ENCODE data around the gene AGRN.

Gene AGRN

GRCh38 chr1:1037366-1038327 lies 17.7 kb downstream of the AGRN start:
- Histone ChIP-seq H2BK5ac (ENCODE audit: low read depth, low read length, poor library complexity, severe bottlenecking) (no peak overlapping the region), H3K27ac (ENCODE audit: low read length, poor library complexity, severe bottlenecking) (no peak overlapping the region), H3K4me2 (ENCODE audit: low read length, poor library complexity, severe bottlenecking) (no peak overlapping the region), H3K4me3 (ENCODE audit: insufficient read depth in 1 of 2, low read depth in 1 of 2, low read length in 2 of 2) (peak overlapping the region in 1 of 2 experiments; percentile 7), H3K27me3 (ENCODE audit: control insufficient read depth in 1 of 2, insufficient read depth in 1 of 2, low read length in 2 of 2) (peaks cover 0 to 63% of the 10 kb centered on the region in 2 experiments), H3K9ac (ENCODE audit: low read length) (no peak overlapping the region), H3K36me3 (ENCODE audit: control insufficient read depth in 1 of 2, insufficient read depth in 2 of 2, low read depth in 1 of 2, low read length in 2 of 2) (peaks cover 0 to 80% of the 10 kb centered on the region in 2 experiments), H3K23ac (ENCODE audit: low read length in 2 of 2) (no peak overlapping the region), H2BK120ac (ENCODE audit: low read depth, low read length) (no peak overlapping the region), H4K91ac (ENCODE audit: low read length) (no peak overlapping the region), H4K8ac (ENCODE audit: low read length) (no peak overlapping the region), H3K79me1 (replicated peaks; ENCODE audit: low read length, poor library complexity, severe bottlenecking) (peaks cover 53% of the 10 kb centered on the region), H3K9me3 (ENCODE audit: control insufficient read depth, low read length) (no peaks in the 10 kb centered on the region), H3K14ac (ENCODE audit: low read length in 2 of 2) (no peak overlapping the region), H3K4me1 (ENCODE audit: control insufficient read depth, insufficient read depth, low read depth, low read length) (peaks cover 54% of the 10 kb centered on the region), H3K18ac (ENCODE audit: low read depth in 1 of 2, low read length in 2 of 2) (no peak overlapping the region), H2AFZ (ENCODE audit: low read depth, low read length) (no peak overlapping the region), H2BK15ac (ENCODE audit: low read depth, poor library complexity, severe bottlenecking) (no peak overlapping the region), H2BK12ac (ENCODE audit: low read length in 2 of 2) (no peak overlapping the region), H3K4ac (ENCODE audit: low read depth in 1 of 2, low read length in 2 of 2) (no peak overlapping the region), H2AK5ac (ENCODE audit: low read length, severe bottlenecking) (no peak overlapping the region)
- no peak for DNase-seq
- WGBS, result 88% methylated on average over 30 of the region's 30 CpGs

GRCh38 chr1:1038694-1039093 lies 18.8 kb downstream of the AGRN start:
- Histone ChIP-seq H2BK15ac (ENCODE audit: low read depth, poor library complexity, severe bottlenecking) (no peak overlapping the region), H3K27ac (ENCODE audit: low read length, poor library complexity, severe bottlenecking) (no peak overlapping the region), H3K4me1 (ENCODE audit: control insufficient read depth, insufficient read depth, low read depth, low read length) (peaks cover 45% of the 10 kb centered on the region), H3K9ac (ENCODE audit: low read length) (no peak overlapping the region), H3K36me3 (ENCODE audit: control insufficient read depth in 1 of 2, insufficient read depth in 2 of 2, low read depth in 1 of 2, low read length in 2 of 2) (peaks cover 0 to 88% of the 10 kb centered on the region in 2 experiments), H3K4ac (ENCODE audit: low read depth in 1 of 2, low read length in 2 of 2) (no peak overlapping the region), H2AK5ac (ENCODE audit: low read length, severe bottlenecking) (no peak overlapping the region), H2BK12ac (ENCODE audit: low read length in 2 of 2) (no peak overlapping the region), H2BK5ac (ENCODE audit: low read depth, low read length, poor library complexity, severe bottlenecking) (no peak overlapping the region), H4K91ac (ENCODE audit: low read length) (no peak overlapping the region), H3K27me3 (ENCODE audit: control insufficient read depth in 1 of 2, insufficient read depth in 1 of 2, low read length in 2 of 2) (peaks cover 0 to 56% of the 10 kb centered on the region in 2 experiments), H2AFZ (ENCODE audit: low read depth, low read length) (no peak overlapping the region), H3K79me1 (replicated peaks; ENCODE audit: low read length, poor library complexity, severe bottlenecking) (peaks cover 58% of the 10 kb centered on the region), H3K4me2 (ENCODE audit: low read length, poor library complexity, severe bottlenecking) (no peak overlapping the region), H3K23ac (ENCODE audit: low read length in 2 of 2) (no peak overlapping the region), H4K8ac (ENCODE audit: low read length) (no peak overlapping the region), H2BK120ac (ENCODE audit: low read depth, low read length) (no peak overlapping the region), H3K4me3 (ENCODE audit: insufficient read depth in 1 of 2, low read depth in 1 of 2, low read length in 2 of 2) (no peak overlapping the region), H3K9me3 (ENCODE audit: control insufficient read depth, low read length) (no peaks in the 10 kb centered on the region), H3K18ac (ENCODE audit: low read depth in 1 of 2, low read length in 2 of 2) (no peak overlapping the region), H3K14ac (ENCODE audit: low read length in 2 of 2) (no peak overlapping the region)
- WGBS, result 97% methylated on average over 6 of the region's 6 CpGs
- no peak for DNase-seq

- H3K27ac ChIP-seq (ENCODE audit: low read length, poor library complexity, severe bottlenecking), result no peak overlapping the region
- no peak overlapping the region for H3K14ac ChIP-seq (ENCODE audit: low read length in 2 of 2)
- H3K4me1 ChIP-seq (ENCODE audit: control insufficient read depth, insufficient read depth, low read depth, low read length), result peaks cover 39% of the 10 kb centered on the region
- no peak overlapping the region for H4K8ac ChIP-seq (ENCODE audit: low read length)
- no peak overlapping the region for H2BK15ac ChIP-seq (ENCODE audit: low read depth, poor library complexity, severe bottlenecking)
- no peak overlapping the region for H3K18ac ChIP-seq (ENCODE audit: low read depth in 1 of 2, low read length in 2 of 2)
- H4K91ac ChIP-seq (ENCODE audit: low read length), result no peak overlapping the region
- H3K4me3 ChIP-seq (ENCODE audit: insufficient read depth in 1 of 2, low read depth in 1 of 2, low read length in 2 of 2), result no peak overlapping the region
- H2BK12ac ChIP-seq (ENCODE audit: low read length in 2 of 2), result no peak overlapping the region
- H2BK120ac ChIP-seq (ENCODE audit: low read depth, low read length), result no peak overlapping the region
- no peak overlapping the region for H2BK5ac ChIP-seq (ENCODE audit: low read depth, low read length, poor library complexity, severe bottlenecking)
- no peak overlapping the region for H2AFZ ChIP-seq (ENCODE audit: low read depth, low read length)
- no peak overlapping the region for H3K23ac ChIP-seq (ENCODE audit: low read length in 2 of 2)
- H2AK5ac ChIP-seq (ENCODE audit: low read length, severe bottlenecking), result no peak overlapping the region
- no peak overlapping the region for H3K4me2 ChIP-seq (ENCODE audit: low read length, poor library complexity, severe bottlenecking)
- peaks cover 56% of the 10 kb centered on the region for H3K79me1 ChIP-seq (replicated peaks; ENCODE audit: low read length, poor library complexity, severe bottlenecking)
- peaks cover 0 to 90% of the 10 kb centered on the region in 2 experiments for H3K36me3 ChIP-seq (ENCODE audit: control insufficient read depth in 1 of 2, insufficient read depth in 2 of 2, low read depth in 1 of 2, low read length in 2 of 2)
- no peak overlapping the region for H3K4ac ChIP-seq (ENCODE audit: low read depth in 1 of 2, low read length in 2 of 2)
- no peaks in the 10 kb centered on the region for H3K9me3 ChIP-seq (ENCODE audit: control insufficient read depth, low read length)
- 49% methylated on average over 15 of the region's 17 CpGs for WGBS
- H3K9ac ChIP-seq (ENCODE audit: low read length), result no peak overlapping the region
- DNase-seq, result no peak
- H3K27me3 ChIP-seq (ENCODE audit: control insufficient read depth in 1 of 2, insufficient read depth in 1 of 2, low read length in 2 of 2), result peaks cover 0 to 53% of the 10 kb centered on the region in 2 experiments
These were observed 19.4 kb downstream of the AGRN start for GRCh38 chr1:1039145-1039910.
